Rectal smooth muscle tissue (tissue), 1 donor: ENCODE data around the gene NCAPH2.

Experiments
- H3K27ac ChIP-seq: one replicate; pipeline ENCODE4 v1.7.0; 2013; ENCODE audit warnings: low read depth, low read length, inconsistent platforms
- H3K27me3 ChIP-seq: one replicate; pipeline ENCODE4 v1.7.0; 2013; ENCODE audit warnings: low read length; ENCODE audit not compliant: control insufficient read depth, insufficient read depth
- H3K36me3 ChIP-seq: one replicate; pipeline ENCODE4 v1.7.0; 2013; ENCODE audit warnings: low read length; ENCODE audit not compliant: control insufficient read depth, insufficient read depth
- H3K4me1 ChIP-seq: one replicate; pipeline ENCODE4 v1.7.0; 2013; ENCODE audit warnings: low read length; ENCODE audit not compliant: control insufficient read depth, insufficient read depth
- H3K4me3 ChIP-seq: one replicate; pipeline ENCODE4 v1.7.0; 2013; ENCODE audit warnings: low read length
- H3K9ac ChIP-seq: one replicate; pipeline ENCODE4 v1.7.0; 2013; ENCODE audit warnings: low read length

The NCAPH2 gene

GRCh38 chr22:50507991-50508884 is at the start of gene NCAPH2:
TSS of gene NCAPH2 (plus strand) at chr22:50508224. CDS start at chr22:50508338, 114 bp downstream.
- peaks cover 10% of the 10 kb centered on the region for H3K4me1 ChIP-seq
- peak within 1 kb of the TSS; percentile 85 for H3K4me3 ChIP-seq
- H3K27ac ChIP-seq: peak within 1 kb of the TSS; percentile 92
- H3K36me3 ChIP-seq: peaks cover 11% of the 10 kb centered on the region
- H3K27me3 ChIP-seq: no peaks in the 10 kb centered on the region
- peak within 1 kb of the TSS; percentile 66 for H3K9ac ChIP-seq

GRCh38 chr22:50459016-50459415 is 49.0 kb upstream of the NCAPH2 start:
- H3K36me3 ChIP-seq: peaks cover 45% of the 10 kb centered on the region
- no peak overlapping the region for H3K9ac ChIP-seq
- H3K27ac ChIP-seq: no peak overlapping the region
- H3K27me3 ChIP-seq: no peaks in the 10 kb centered on the region
- no peak overlapping the region for H3K4me3 ChIP-seq
- no peaks in the 10 kb centered on the region for H3K4me1 ChIP-seq

- Histone ChIP-seq H3K4me3 (no peak overlapping the region), H3K4me1 (no peaks in the 10 kb centered on the region), H3K36me3 (peaks cover 50% of the 10 kb centered on the region)
These were observed 48.4 kb upstream of the NCAPH2 start for GRCh38 chr22:50459496-50460140.

GRCh38 chr22:50460938-50461337 is 47.1 kb upstream of the NCAPH2 start:
- no peak overlapping the region for H3K27ac ChIP-seq
- H3K4me1 ChIP-seq: no peaks in the 10 kb centered on the region
- no peak overlapping the region for H3K4me3 ChIP-seq
- H3K36me3 ChIP-seq: peaks cover 52% of the 10 kb centered on the region
- no peaks in the 10 kb centered on the region for H3K27me3 ChIP-seq
- no peak overlapping the region for H3K9ac ChIP-seq

More at GRCh38 chr22:50459496-50460140, 48.4 kb upstream of the NCAPH2 start:
- no peak overlapping the region for H3K9ac ChIP-seq
- no peak overlapping the region for H3K27ac ChIP-seq
- no peaks in the 10 kb centered on the region for H3K27me3 ChIP-seq

- H3K4me3 ChIP-seq: no peak overlapping the region
- no peaks in the 10 kb centered on the region for H3K4me1 ChIP-seq
- H3K27ac ChIP-seq: no peak overlapping the region
- H3K9ac ChIP-seq: no peak overlapping the region
- peaks cover 56% of the 10 kb centered on the region for H3K36me3 ChIP-seq
- no peaks in the 10 kb centered on the region for H3K27me3 ChIP-seq
These were observed 46.5 kb upstream of the NCAPH2 start for GRCh38 chr22:50461536-50461935.

GRCh38 chr22:50461979-50462540 is 46.0 kb upstream of the NCAPH2 start:
- no peak overlapping the region for H3K4me3 ChIP-seq
- H3K36me3 ChIP-seq: peaks cover 61% of the 10 kb centered on the region
- no peaks in the 10 kb centered on the region for H3K27me3 ChIP-seq
- no peak overlapping the region for H3K9ac ChIP-seq
- no peak overlapping the region for H3K27ac ChIP-seq
- H3K4me1 ChIP-seq: no peaks in the 10 kb centered on the region

- H3K4me1 ChIP-seq: no peaks in the 10 kb centered on the region
- H3K9ac ChIP-seq: no peak overlapping the region
- H3K36me3 ChIP-seq: peaks cover 62% of the 10 kb centered on the region
- H3K27ac ChIP-seq: no peak overlapping the region
- no peak overlapping the region for H3K4me3 ChIP-seq
- H3K27me3 ChIP-seq: no peaks in the 10 kb centered on the region
These were observed 44.7 kb upstream of the NCAPH2 start for GRCh38 chr22:50463188-50463900.

- H3K27ac ChIP-seq: no peak overlapping the region
- no peaks in the 10 kb centered on the region for H3K4me1 ChIP-seq
- peaks cover 59% of the 10 kb centered on the region for H3K36me3 ChIP-seq
- no peaks in the 10 kb centered on the region for H3K27me3 ChIP-seq
- no peak overlapping the region for H3K9ac ChIP-seq
- H3K4me3 ChIP-seq: no peak overlapping the region
These were observed 43.6 kb upstream of the NCAPH2 start for GRCh38 chr22:50464451-50464850.

- no peaks in the 10 kb centered on the region for H3K27me3 ChIP-seq
- no peaks in the 10 kb centered on the region for H3K4me1 ChIP-seq
- H3K9ac ChIP-seq: no peak overlapping the region
- no peak overlapping the region for H3K4me3 ChIP-seq
- peaks cover 54% of the 10 kb centered on the region for H3K36me3 ChIP-seq
- no peak overlapping the region for H3K27ac ChIP-seq
These were observed 42.7 kb upstream of the NCAPH2 start for GRCh38 chr22:50465066-50465930.

GRCh38 chr22:50467341-50467740 is 40.7 kb upstream of the NCAPH2 start:
- Histone ChIP-seq H3K27ac (no peak overlapping the region), H3K9ac (no peak overlapping the region), H3K4me3 (no peak overlapping the region), H3K27me3 (no peaks in the 10 kb centered on the region), H3K4me1 (peaks cover 4% of the 10 kb centered on the region), H3K36me3 (peaks cover 46% of the 10 kb centered on the region)

- Histone ChIP-seq H3K9ac (no peak overlapping the region), H3K27ac (no peak overlapping the region), H3K4me3 (no peak overlapping the region), H3K4me1 (peaks cover 4% of the 10 kb centered on the region), H3K27me3 (no peaks in the 10 kb centered on the region), H3K36me3 (peaks cover 45% of the 10 kb centered on the region)
These were observed 40.1 kb upstream of the NCAPH2 start for GRCh38 chr22:50467773-50468440.
